CD4-positive, alpha-beta T cell treated with Interleukin-15 for 4 hours (primary cell): ENCODE data around the gene CAMK2D.

Experiments used
- DNase-seq: peaks from one replicate; pipeline ENCODE4 v3.0.0-alpha.2; 2020; ENCODE audit warnings: low spot score

The CAMK2D gene

GRCh38 chr4:113637823-113638561, 123.5 kb downstream of the CAMK2D start:
- no peak for DNase-seq

GRCh38 chr4:113637363-113637762, 124.2 kb downstream of the CAMK2D start:
- no peak for DNase-seq

GRCh38 chr4:113636877-113637276, 124.7 kb downstream of the CAMK2D start:
- DNase-seq = peak; percentile 71

- DNase-seq = peak; percentile 40
Observed at GRCh38 chr4:113636438-113636818, 125.1 kb downstream of the CAMK2D start.

GRCh38 chr4:113635739-113636437, 125.7 kb downstream of the CAMK2D start:
- DNase-seq = no peak

GRCh38 chr4:113634081-113634969, 127.2 kb downstream of the CAMK2D start:
- DNase-seq = no peak

GRCh38 chr4:113633467-113633866, 128.1 kb downstream of the CAMK2D start:
- DNase-seq = no peak

- no peak for DNase-seq
Observed at GRCh38 chr4:113628711-113629110, 132.8 kb downstream of the CAMK2D start.

GRCh38 chr4:113627321-113627720, 134.2 kb downstream of the CAMK2D start:
- DNase-seq = no peak

GRCh38 chr4:113625902-113626301, 135.6 kb downstream of the CAMK2D start:
- DNase-seq = no peak

- no peak for DNase-seq
Observed at GRCh38 chr4:113623274-113623894, 138.2 kb downstream of the CAMK2D start.

- no peak for DNase-seq
Observed at GRCh38 chr4:113621633-113622032, 139.9 kb downstream of the CAMK2D start.

GRCh38 chr4:113620032-113620431, 141.5 kb downstream of the CAMK2D start:
- no peak for DNase-seq

- DNase-seq = no peak
Observed at GRCh38 chr4:113619526-113619925, 142.0 kb downstream of the CAMK2D start.

- DNase-seq = no peak
Observed at GRCh38 chr4:113618205-113618604, 143.3 kb downstream of the CAMK2D start.

- DNase-seq = no peak
Observed at GRCh38 chr4:113617195-113617594, 144.3 kb downstream of the CAMK2D start.

GRCh38 chr4:113616443-113616842, 145.1 kb downstream of the CAMK2D start:
- DNase-seq = no peak

- no peak for DNase-seq
Observed at GRCh38 chr4:113614414-113614813, 147.1 kb downstream of the CAMK2D start.

GRCh38 chr4:113613503-113613902, 148.0 kb downstream of the CAMK2D start:
- no peak for DNase-seq

- DNase-seq = no peak
Observed at GRCh38 chr4:113610537-113610936, 151.0 kb downstream of the CAMK2D start.

GRCh38 chr4:113607998-113608397, 153.5 kb downstream of the CAMK2D start:
- DNase-seq = no peak

GRCh38 chr4:113607147-113607720, 154.3 kb downstream of the CAMK2D start:
- DNase-seq = no peak
